Measurements from ENCODE around the gene IGSF21. TPM values are rescaled to one million over a fixed set of nuclear protein-coding genes. Genes with fewer than 3 reads are reported as not detected.

The IGSF21 gene
- total and polyA plus RNA-seq, 2 donors (not counting 3 experiments of a cell fraction or from before 2014, with no cell fraction given), result not detected

DNA sequence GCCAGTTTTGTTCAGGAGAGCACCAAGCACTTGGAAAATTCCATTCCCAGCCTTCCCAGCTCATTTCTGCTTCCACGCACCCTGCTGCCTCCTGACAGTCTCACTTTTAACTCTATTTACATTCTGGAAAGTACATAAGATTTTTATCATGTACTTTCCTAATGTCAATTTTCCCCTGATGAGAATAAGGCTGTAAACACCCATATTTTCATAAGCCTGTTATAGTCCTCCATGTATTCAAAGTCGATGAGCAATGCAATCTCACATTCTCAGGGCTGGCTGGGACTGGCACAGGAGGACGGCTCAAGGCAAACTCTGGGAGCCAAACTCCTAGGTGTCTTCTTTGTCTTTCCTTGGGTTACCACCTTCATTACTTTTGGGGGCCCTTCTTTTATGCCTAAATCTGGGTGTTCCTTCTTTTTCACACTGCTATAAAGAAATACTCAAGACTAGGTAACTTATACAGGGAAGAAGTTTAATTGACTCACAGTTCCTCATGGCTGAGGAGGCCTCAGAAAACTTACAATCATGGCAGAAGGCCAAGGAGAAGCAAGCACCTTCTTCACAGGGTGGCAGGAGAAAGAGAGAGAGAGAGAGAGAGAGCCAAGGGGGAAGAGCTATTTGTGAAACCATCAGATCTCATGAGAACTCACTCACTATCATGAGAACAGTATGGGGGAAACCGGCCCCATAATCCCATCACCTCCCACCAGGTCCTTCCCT is 94.6 kb downstream of the IGSF21 start:
- no peak for FAIRE-seq
- H3K4me3 ChIP-seq (replicated peaks in 1 of 3; ENCODE audit: insufficient read depth in 1 of 3, low read depth in 1 of 3, low read length in 3 of 3), result no peak overlapping the region
- no peaks in the 10 kb centered on the region for H3K79me2 ChIP-seq (ENCODE audit: control insufficient read depth, insufficient read depth, low read length)
- H2AFZ ChIP-seq (ENCODE audit: low read depth, low read length), result no peak overlapping the region
- dilution Hi-C loops (cut with MboI; ENCODE audit: extremely low pct_ligation_motif_present, low sequenced_read_pairs) (no loop called here), intact Hi-C loops (cut with micrococcal nuclease) (no loop called here)
- no peaks in the 10 kb centered on the region for H3K27me3 ChIP-seq (ENCODE audit: control insufficient read depth in 2 of 2, insufficient read depth in 2 of 2, low read length in 2 of 2)
- CTCF ChIA-PET, result no interaction called here
- no peaks in the 10 kb centered on the region for H3K9me3 ChIP-seq (replicated peaks; ENCODE audit: control insufficient read depth, insufficient read depth, low read length)
- H3K9ac ChIP-seq (replicated peaks; ENCODE audit: extremely low read depth, insufficient read depth, low read length), result no peak overlapping the region
- no peaks in the 10 kb centered on the region for H3K9me1 ChIP-seq (replicated peaks; ENCODE audit: control insufficient read depth, extremely low read depth, insufficient read depth, low read length)
- no peak overlapping the region for H3K27ac ChIP-seq (ENCODE audit: insufficient read depth, low read depth, low read length)
- POLR2A ChIA-PET, result no interaction called here
- DNase-seq (ENCODE audit: low read depth, low spot score), result no peak
- no TSS peak for BruUV-seq (replicated peaks)
- TF ChIP-seq GATA2 (IDR thresholded peaks at IDR 0.05; ENCODE audit: insufficient read depth, insufficient read length, low read depth, low read length) (no peak), POLR2AphosphoS5 (IDR thresholded peaks at IDR 0.05; ENCODE audit: insufficient read depth, low read depth, low read length) (no peak), JUN (IDR thresholded peaks at IDR 0.05; ENCODE audit: borderline replicate concordance, insufficient read depth, insufficient read length, low read depth) (no peak), EZH2 (IDR thresholded peaks at IDR 0.05; ENCODE audit: borderline replicate concordance, low read depth, low read length, severe bottlenecking) (no peak), MYC (IDR thresholded peaks at IDR 0.05; ENCODE audit: low read depth, low read length) (no peak), FOS (IDR thresholded peaks at IDR 0.05; ENCODE audit: borderline replicate concordance, insufficient read depth, low read length) (no peak), POLR2A (IDR thresholded peaks at IDR 0.05; ENCODE audit: low read depth, low read length) (no peak)
- TF ChIP-seq, protein P1, sequence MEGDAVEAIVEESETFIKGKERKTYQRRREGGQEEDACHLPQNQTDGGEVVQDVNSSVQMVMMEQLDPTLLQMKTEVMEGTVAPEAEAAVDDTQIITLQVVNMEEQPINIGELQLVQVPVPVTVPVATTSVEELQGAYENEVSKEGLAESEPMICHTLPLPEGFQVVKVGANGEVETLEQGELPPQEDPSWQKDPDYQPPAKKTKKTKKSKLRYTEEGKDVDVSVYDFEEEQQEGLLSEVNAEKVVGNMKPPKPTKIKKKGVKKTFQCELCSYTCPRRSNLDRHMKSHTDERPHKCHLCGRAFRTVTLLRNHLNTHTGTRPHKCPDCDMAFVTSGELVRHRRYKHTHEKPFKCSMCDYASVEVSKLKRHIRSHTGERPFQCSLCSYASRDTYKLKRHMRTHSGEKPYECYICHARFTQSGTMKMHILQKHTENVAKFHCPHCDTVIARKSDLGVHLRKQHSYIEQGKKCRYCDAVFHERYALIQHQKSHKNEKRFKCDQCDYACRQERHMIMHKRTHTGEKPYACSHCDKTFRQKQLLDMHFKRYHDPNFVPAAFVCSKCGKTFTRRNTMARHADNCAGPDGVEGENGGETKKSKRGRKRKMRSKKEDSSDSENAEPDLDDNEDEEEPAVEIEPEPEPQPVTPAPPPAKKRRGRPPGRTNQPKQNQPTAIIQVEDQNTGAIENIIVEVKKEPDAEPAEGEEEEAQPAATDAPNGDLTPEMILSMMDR (IDR thresholded peaks at IDR 0.05; ENCODE audit: extremely low read depth in 1 of 2, insufficient read depth in 1 of 2, low read depth in 1 of 2, low read length in 2 of 2), result no peak
- TF ChIP-seq, protein P2, sequence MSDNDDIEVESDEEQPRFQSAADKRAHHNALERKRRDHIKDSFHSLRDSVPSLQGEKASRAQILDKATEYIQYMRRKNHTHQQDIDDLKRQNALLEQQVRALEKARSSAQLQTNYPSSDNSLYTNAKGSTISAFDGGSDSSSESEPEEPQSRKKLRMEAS (IDR thresholded peaks at IDR 0.05; ENCODE audit: insufficient read depth, insufficient read length), result no peak
- H3K36me3 ChIP-seq (ENCODE audit: control insufficient read depth in 2 of 2, extremely low read depth in 1 of 2, insufficient read depth in 2 of 2, low read length in 2 of 2), result no peaks in the 10 kb centered on the region
- no peak overlapping the region for H3K4me2 ChIP-seq (ENCODE audit: insufficient read depth, low read length)
- no peaks in the 10 kb centered on the region for H4K20me1 ChIP-seq (replicated peaks; ENCODE audit: control insufficient read depth, extremely low read depth, insufficient read depth, low read length)
- no peaks in the 10 kb centered on the region for H3K4me1 ChIP-seq (ENCODE audit: control insufficient read depth, extremely low read depth, insufficient read depth, low read length)
